Measurements from ENCODE around the gene PADI1. TPM values are rescaled to one million over a fixed set of nuclear protein-coding genes. Genes with fewer than 3 reads are reported as not detected.

The PADI1 gene
- total RNA-seq, 1 donor from 2014 or later: not detected

DNA sequence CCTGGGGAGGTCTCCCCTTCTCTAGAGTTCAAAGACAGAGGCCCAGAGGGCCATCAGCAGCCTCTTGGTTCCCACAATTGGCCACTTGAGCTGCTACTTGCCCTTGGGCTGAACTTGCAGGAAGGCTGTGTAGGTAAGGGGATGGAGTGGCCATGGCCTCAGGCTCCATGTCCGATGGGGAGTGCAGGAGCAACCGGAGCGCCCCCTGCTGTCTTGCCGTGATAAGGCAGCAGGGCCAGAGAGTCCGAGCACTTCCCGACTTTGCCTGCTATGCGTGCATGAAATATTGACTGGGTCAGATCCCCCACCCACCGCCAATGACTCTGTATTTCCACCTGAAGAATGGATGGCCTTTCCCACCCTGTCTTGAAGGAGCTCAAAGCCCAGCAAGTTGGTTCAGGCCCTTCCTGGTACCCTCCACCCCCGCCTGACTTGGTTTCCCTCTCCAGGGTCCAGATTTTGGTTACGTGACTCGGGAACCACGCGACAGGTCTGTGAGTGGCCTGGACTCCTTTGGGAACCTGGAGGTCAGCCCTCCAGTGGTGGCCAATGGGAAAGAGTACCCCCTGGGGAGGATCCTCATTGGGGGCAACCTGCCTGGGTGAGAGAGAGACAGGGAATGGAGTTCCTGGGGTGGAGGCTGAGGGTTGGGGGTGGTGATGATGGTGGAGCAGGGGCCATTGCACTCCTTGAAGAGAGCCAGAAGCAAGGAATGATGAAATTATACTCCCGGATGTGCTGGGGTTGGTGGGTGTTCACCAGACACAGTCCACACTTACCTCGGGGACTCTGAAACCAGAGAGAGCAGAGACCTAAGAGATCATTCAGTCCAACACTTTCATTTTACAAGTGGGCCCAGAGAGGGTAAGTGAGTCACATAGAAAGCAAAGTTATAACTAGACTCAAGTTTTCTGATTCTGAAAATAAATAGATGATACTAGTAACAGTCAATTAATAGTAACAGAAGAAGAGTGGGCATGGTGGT, 69.5 kb downstream of the PADI1 start:
- no peak for DNase-seq

DNA sequence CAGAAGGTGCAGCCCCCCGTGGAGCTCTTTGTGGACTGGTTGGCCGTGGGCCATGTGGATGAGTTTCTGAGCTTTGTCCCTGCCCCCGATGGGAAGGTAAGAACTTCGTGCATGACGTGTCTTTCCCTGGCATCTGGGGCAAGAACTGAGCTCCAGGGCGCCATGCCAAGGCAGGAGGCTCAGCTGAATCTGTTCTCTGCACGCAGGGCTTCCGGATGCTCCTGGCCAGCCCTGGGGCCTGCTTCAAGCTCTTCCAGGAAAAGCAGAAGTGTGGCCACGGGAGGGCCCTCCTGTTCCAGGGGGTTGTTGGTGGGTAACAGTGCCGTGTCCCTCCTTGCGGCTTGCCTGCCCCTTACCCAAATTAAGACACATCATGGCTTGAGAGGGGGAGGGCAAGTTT, 71.6 kb downstream of the PADI1 start:
- DNase-seq: no peak

GRCh38 chr1:17277511-17278159, 72.7 kb downstream of the PADI1 start:
- DNase-seq: no peak

DNA sequence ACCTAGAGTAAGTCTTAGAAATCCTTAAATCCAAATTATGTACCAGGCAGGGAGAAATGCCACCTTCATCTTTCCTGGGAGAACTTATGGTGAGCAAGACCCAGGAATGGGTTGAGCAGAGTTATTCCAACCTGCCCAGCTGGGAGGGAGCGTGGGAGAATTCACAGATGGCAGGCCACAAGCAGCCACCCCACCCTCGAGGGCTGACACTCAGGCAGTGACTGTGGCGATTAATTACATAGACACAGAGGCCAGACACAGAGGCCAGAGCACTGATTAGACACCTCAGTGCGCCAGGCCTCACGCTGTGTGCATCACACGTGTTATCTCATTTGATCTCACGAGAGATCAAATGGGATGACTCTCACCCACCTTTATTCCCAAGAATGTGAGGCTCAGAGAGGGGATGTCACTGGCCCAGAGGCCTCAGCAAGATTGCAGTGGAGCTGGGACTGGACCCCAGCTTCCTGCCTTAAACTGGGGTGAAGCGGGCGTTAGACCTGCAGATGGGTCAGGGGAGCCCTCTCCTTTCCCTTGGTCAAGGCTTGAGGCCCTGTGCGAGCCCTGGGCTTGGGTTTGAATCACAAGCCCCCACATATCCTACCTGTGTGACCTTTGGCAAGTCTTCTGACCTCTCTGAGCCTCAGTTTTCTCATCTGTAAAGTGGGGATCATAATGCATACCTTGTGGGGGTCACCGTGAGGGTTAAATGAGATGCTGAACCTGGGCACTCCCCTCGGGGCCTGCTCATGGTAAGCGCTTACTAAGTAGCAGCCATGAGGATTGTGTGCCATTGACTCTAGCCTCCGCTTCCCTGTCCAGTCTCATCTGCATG, 74.3 kb downstream of the PADI1 start:
- DNase-seq: no peak

- no peak for DNase-seq
Observed at GRCh38 chr1:17280436-17280835, 75.5 kb downstream of the PADI1 start.

- no peak for DNase-seq
Observed at GRCh38 chr1:17280894-17281293, 76.0 kb downstream of the PADI1 start.

GRCh38 chr1:17281775-17282181, 76.8 kb downstream of the PADI1 start:
- DNase-seq: no peak

DNA sequence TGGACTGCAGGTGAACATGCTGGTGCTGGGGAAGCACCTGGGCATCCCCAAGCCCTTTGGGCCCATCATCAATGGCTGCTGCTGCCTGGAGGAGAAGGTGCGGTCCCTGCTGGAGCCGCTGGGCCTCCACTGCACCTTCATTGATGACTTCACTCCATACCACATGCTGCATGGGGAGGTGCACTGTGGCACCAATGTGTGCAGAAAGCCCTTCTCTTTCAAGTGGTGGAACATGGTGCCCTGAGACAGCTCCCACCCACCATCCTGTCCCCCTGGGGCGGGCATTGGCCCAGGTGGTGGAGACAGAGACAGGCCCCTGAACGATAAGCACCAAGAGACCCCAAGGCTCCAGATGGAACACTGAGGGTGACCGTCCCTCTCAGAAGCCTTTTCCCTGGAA, 77.9 kb downstream of the PADI1 start:
- no peak for DNase-seq

- DNase-seq: no peak
Observed at GRCh38 chr1:17286646-17287045, 81.7 kb downstream of the PADI1 start.

GRCh38 chr1:17287130-17287776, 82.3 kb downstream of the PADI1 start:
- DNase-seq: no peak

DNA sequence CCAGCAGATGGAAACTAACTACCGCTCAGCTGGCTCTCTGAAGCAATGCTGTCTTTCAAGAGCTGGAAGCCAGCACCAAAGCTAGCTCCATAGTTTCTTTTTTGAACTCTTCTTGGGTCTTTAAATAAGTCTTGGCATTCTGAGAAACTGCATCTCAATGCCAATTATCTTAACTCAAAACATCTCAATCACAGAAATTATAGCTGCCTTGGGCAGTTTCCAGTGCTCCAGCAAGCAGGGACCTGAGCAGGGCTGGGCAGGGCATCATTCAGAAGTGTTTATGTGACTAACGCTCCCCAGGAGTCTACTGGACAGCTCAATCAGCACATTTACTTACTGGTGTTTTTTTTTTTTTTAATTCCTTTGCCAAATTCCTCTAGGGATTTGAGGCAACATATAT, 84.8 kb downstream of the PADI1 start:
- DNase-seq: no peak

- DNase-seq: no peak
Observed at GRCh38 chr1:17290553-17290952, 85.6 kb downstream of the PADI1 start.

DNA sequence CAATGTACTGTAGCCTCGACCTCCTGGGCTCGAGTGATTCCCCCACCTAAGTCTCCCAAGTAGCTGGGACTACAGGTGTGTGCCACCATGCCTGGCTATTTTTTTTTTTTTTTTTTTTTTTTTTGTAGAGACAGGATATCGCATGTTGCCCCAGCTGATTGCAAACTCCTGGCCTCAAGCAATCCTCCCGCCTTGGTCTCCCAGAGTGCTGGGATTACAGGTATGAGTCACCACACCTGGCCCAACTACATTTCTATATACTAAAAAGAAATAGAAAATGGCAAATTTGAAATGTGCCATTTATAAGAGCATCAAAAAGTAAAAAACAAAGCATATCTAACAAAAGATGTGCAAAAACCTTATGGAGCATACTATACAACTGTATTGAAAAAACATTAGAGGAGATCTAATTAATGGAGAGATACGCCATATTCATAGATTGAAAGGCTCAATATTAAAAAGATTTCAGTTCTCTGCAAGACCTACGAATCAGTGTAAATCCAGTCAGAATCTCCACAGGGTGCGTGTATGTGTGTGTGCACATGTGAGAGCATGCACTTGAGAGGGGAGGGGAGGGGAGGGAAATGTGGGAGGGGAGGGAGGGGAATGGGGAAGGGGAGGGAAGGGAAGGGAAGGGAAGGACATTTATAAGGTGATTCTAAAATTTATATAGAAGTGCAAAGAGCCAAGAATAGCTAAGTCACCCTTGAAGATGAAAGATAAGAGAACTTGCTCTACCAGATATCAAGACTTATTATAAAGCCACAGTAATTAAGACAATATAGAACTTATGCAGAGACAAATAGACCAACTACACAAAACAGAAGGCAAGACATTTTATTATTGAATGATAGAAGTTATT, 87.6 kb downstream of the PADI1 start:
- DNase-seq: no peak

DNA sequence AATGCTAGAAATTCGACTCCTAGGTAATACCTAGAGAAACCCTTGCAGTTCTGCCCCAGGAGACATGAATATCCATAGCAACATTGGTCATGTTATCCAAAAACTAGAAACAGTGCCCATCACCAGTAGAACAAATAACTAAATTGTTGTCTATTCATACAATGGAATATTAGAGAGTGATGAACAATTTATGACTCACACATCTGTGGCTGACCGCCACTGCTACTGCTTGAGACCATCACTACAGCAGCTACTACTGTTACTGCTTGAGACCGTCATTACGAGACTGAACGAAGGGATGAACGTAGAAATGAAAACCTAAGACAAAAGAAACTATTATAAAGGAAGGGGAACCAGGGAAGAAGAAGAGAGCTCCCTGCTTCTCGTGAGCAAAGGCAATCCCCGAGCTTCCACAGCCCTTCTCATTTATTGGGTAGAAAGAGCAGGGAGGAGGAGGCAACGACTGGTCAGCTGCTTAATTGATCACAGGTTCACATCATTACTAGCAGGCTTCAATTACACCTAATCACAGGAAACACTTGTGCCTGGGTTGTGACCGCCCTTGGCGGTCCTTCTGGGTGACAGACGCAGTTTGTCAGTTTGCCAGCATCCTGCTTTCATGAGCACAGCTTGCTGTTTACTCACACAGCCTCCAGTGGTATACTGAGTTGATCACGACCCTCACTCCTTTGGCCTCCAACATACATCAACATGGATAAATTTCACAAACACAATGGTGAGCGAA, 88.9 kb downstream of the PADI1 start:
- no peak for DNase-seq

- DNase-seq: no peak
Observed at GRCh38 chr1:17295292-17295691, 90.4 kb downstream of the PADI1 start.

Small RNA genes within 50 kb of the gene (small RNA-seq; reads per million reads assigned to genes)
- not detected for gene MIR3972

Other genes with a start within 250 kb of the PADI1 start
- gene MFAP2, start 224.5 kb upstream of the PADI1 start, total RNA-seq: 5.6 TPM
- 59.4 TPM for gene ATP13A2, start 193.2 kb upstream of the PADI1 start, total RNA-seq
- gene SDHB, start 151.1 kb upstream of the PADI1 start, total RNA-seq: 67.1 TPM
- 0.94 TPM for gene PADI2, start 85.7 kb upstream of the PADI1 start, total RNA-seq
- gene PADI3, start 44.0 kb downstream of the PADI1 start, total RNA-seq: not detected
- gene PADI4, start 103.1 kb downstream of the PADI1 start, total RNA-seq: not detected
- gene PADI6, start 167.1 kb downstream of the PADI1 start, total RNA-seq: not detected
- 26.8 TPM for gene RCC2, start 234.5 kb downstream of the PADI1 start, total RNA-seq

Measured in occipital lobe (tissue), 3 donors.